ENCODE data around the gene OR5AS1.
"Not testable (repeated sequence)": the region's sequence is repeated elsewhere in the genome, so short reads cannot be mapped to it uniquely, and the experiment has no call there.

OR5AS1 gene

GRCh38 chr11:56027354-56027753, at the start of gene OR5AS1:
TSS of gene OR5AS1 (plus strand) at chr11:56027654. CDS start at chr11:56030419, 2,765 bp downstream.
- no peak for DNase-seq (ENCODE audit: low read depth, low spot score)

DNA sequence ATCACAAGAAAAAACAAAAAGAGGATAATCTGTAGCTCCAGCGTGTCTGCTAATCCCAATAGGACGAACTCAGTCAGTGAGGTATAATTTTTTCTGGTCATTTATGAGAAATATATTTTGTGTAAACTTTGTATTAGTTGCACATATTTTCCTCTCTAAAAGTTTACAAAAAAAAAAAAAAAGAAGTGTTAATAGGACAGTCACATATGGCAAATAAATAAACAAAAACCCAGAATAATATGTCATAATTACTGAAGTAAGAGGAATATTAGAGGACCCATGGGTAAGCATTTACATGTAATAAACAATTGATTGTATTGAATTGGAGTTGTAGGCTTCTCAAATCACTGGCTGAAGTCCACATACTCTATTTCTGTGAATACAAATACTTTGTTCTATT, 32.9 kb upstream of the OR5AS1 start, which contains the start of gene OR5F1:
TSS of gene OR5F1 (minus strand) at position 101 of the 400 bp plus-strand sequence. CDS start at position 101, 0 bp downstream.
- no peak for DNase-seq (ENCODE audit: low read depth, low spot score)

GRCh38 chr11:56010716-56011115, 16.7 kb upstream of the OR5AS1 start:
- DNase-seq (ENCODE audit: low read depth, low spot score) = no peak

DNA sequence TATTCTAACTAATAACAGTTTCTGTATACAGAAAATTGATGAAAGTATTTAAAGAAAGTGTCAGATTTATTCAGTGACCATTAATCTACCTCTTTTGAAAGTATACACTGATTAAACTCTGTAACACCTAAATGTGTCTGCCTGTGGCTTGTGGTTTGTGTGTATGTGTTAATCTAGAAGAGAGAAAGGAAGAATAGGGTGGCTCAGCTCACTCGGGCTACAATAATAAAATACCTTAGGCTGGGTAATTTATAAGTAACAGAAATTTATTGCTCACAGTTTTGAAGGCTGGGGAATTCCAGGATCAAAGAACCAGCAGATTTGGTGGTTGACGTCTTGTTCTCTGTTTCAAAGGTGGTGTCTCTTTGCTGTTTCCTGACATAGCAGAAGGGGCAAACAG, 13.6 kb upstream of the OR5AS1 start:
- DNase-seq (ENCODE audit: low read depth, low spot score) = no peak

- DNase-seq (ENCODE audit: low read depth, low spot score) = no peak
These were observed 18.1 kb downstream of the OR5AS1 start for GRCh38 chr11:56045538-56045937.

GRCh38 chr11:56048480-56048879, 21.0 kb downstream of the OR5AS1 start:
- DNase-seq (ENCODE audit: low read depth, low spot score) = no peak

DNA sequence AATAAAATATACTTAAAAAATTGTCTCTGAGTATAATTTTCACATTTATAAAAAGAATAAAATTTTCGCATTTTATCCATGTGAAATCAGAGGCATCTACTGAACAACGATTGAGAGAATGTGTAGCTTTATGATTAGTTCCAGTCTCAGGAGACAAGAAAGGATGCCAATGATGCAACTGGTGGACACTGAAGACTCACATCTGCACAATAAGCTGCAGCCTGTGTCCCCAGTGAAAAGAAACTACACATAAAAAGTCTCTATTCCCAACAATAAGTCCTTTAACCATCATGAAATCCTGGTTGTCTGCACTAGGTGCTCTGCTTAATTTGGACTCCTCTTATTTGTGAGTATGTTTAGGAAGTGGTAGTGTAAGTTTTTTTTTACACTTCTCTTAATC, 22.0 kb downstream of the OR5AS1 start:
- no peak for DNase-seq (ENCODE audit: low read depth, low spot score)

DNA sequence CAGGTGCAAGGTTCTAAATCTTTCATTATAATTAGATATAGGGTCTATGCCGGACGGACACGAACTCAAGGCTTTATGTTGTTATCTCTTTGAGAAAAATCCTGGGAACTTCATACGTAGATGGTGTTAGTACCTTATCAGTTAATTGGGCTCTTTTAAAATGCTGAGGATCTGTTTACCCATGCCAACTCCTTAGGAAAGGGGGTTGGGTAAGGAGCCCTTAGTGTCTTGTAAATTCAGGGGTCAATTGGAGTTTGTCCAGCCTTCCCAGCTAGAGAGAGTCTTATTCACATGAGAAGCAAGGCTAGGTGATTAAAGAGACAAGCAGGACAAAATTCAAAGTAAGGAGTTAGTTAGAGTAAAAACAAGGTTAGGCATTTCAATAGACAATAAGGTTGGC, 28.9 kb downstream of the OR5AS1 start:
- DNase-seq (ENCODE audit: low read depth, low spot score) = not testable (repeated sequence)

GRCh38 chr11:56057661-56058237, 30.3 kb downstream of the OR5AS1 start:
- not testable (repeated sequence) for DNase-seq (ENCODE audit: low read depth, low spot score)

GRCh38 chr11:56058260-56058780, 30.9 kb downstream of the OR5AS1 start:
- not testable (repeated sequence) for DNase-seq (ENCODE audit: low read depth, low spot score)

DNA sequence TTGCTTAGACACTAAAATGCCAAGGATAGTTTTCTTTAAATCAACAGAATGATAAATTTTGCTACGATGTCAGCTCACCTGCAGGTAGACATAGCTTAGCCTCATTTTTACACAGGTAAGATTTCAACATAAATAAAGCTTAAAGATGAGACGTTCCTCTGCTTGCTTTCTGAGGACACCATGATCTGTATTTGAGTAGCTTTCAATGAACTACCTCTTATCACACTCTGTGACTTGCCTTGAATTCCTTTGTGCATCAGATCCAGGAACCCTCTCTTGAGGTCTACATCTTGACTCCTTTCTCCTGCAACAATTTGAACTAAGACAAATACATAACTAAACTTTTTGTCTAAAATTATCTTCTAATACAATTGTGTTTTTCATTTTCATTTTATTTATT, 39.5 kb downstream of the OR5AS1 start:
- no peak for DNase-seq (ENCODE audit: low read depth, low spot score)

Measured in activated CD4-positive, CD25-positive, alpha-beta regulatory T cell treated with anti-CD3 and anti-CD28 coated beads, Interleukin-2, amount 50 U/mL, for 16 hours (primary cell).